Parathyroid adenoma (tissue), 2 donors: ENCODE results near the gene BNIPL.

Experiments used
- H2AFZ ChIP-seq: fragments of 300-600 bp; sonication (generic); one replicate; pipeline ENCODE4 v1.7.0; 2017; ENCODE audit warnings: antibody characterized with exemption, mild to moderate bottlenecking
- H3K27ac ChIP-seq: fragments of 300-600 bp; sonication (generic); one replicate; pipeline ENCODE4 v1.7.0; 2017
- H3K27me3 ChIP-seq: fragments of 300-600 bp; sonication (generic); one replicate; pipeline ENCODE4 v1.7.0; 2017; ENCODE audit warnings: low read length; ENCODE audit not compliant: control insufficient read depth, insufficient read depth
- H3K36me3 ChIP-seq: fragments of 300-600 bp; sonication (generic); one replicate; pipeline ENCODE4 v1.7.0; 2017; ENCODE audit warnings: low read length; ENCODE audit not compliant: control insufficient read depth, insufficient read depth
- H3K4me1 ChIP-seq: fragments of 300-600 bp; sonication (generic); one replicate; pipeline ENCODE4 v1.7.0; 2017; ENCODE audit warnings: control low read depth
- H3K4me2 ChIP-seq: fragments of 300-600 bp; sonication (generic); one replicate; pipeline ENCODE4 v1.7.0; 2017; ENCODE audit warnings: low read length
- H3K4me3 ChIP-seq: fragments of 300-600 bp; sonication (generic); one replicate; pipeline ENCODE4 v1.7.0; 2017; ENCODE audit warnings: low read depth, low read length
- H3K79me2 ChIP-seq: fragments of 300-600 bp; sonication (generic); one replicate; pipeline ENCODE4 v1.7.0; 2017; ENCODE audit warnings: control low read depth
- H3K9ac ChIP-seq: fragments of 300-600 bp; sonication (generic); one replicate; pipeline ENCODE4 v1.7.0; 2017; ENCODE audit warnings: mild to moderate bottlenecking
- H3K9me3 ChIP-seq: fragments of 300-600 bp; sonication (generic); one replicate; pipeline ENCODE4 v1.7.0; 2017; ENCODE audit warnings: low read length; ENCODE audit not compliant: control insufficient read depth
- TF ChIP-seq, protein P1 (sequence below): fragments of 300-600 bp; sonication (generic); IDR thresholded peaks from one replicate; pipeline ENCODE4 v1.7.0; 2017; ENCODE audit warnings: antibody characterized with exemption, mild to moderate bottlenecking
- donor health status: primary hyperparathyroidism.

The BNIPL gene, protein sequence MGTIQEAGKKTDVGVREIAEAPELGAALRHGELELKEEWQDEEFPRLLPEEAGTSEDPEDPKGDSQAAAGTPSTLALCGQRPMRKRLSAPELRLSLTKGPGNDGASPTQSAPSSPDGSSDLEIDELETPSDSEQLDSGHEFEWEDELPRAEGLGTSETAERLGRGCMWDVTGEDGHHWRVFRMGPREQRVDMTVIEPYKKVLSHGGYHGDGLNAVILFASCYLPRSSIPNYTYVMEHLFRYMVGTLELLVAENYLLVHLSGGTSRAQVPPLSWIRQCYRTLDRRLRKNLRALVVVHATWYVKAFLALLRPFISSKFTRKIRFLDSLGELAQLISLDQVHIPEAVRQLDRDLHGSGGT

DNA sequence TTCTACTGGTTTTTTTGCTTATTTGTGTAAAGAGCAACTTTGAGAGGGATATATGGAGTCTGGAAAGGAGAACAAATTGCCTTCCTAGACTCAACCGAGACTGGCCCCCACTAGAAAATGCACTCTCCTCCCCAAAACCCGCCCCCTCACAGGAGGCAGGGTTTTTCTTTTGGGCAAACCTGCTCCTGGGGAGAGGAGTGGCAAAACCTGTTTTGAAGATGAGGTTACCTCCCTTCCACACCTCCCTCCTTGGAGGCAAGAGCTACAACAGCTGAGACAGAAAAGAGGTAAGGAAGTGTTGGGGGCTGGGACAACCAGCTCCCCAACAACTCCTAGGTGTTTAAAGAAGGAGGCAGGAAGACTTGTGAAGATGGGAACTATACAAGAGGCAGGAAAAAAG, at the start of gene BNIPL:
TSS of gene BNIPL (plus strand) at position 231 of the 400 bp plus-strand sequence. CDS start at position 371, 140 bp downstream.
- Histone ChIP-seq H3K4me1 (no peaks in the 10 kb centered on the region), H3K36me3 (no peaks in the 10 kb centered on the region), H3K4me2 (peak within 1 kb of the TSS; percentile 66), H3K79me2 (no peaks in the 10 kb centered on the region), H3K27me3 (no peaks in the 10 kb centered on the region), H3K27ac (no peak within 1 kb of the TSS), H2AFZ (no peak within 1 kb of the TSS), H3K9me3 (no peaks in the 10 kb centered on the region), H3K9ac (no peak within 1 kb of the TSS), H3K4me3 (peak within 1 kb of the TSS; percentile 45)
- TF ChIP-seq, protein P1, sequence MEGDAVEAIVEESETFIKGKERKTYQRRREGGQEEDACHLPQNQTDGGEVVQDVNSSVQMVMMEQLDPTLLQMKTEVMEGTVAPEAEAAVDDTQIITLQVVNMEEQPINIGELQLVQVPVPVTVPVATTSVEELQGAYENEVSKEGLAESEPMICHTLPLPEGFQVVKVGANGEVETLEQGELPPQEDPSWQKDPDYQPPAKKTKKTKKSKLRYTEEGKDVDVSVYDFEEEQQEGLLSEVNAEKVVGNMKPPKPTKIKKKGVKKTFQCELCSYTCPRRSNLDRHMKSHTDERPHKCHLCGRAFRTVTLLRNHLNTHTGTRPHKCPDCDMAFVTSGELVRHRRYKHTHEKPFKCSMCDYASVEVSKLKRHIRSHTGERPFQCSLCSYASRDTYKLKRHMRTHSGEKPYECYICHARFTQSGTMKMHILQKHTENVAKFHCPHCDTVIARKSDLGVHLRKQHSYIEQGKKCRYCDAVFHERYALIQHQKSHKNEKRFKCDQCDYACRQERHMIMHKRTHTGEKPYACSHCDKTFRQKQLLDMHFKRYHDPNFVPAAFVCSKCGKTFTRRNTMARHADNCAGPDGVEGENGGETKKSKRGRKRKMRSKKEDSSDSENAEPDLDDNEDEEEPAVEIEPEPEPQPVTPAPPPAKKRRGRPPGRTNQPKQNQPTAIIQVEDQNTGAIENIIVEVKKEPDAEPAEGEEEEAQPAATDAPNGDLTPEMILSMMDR, result no peak

DNA sequence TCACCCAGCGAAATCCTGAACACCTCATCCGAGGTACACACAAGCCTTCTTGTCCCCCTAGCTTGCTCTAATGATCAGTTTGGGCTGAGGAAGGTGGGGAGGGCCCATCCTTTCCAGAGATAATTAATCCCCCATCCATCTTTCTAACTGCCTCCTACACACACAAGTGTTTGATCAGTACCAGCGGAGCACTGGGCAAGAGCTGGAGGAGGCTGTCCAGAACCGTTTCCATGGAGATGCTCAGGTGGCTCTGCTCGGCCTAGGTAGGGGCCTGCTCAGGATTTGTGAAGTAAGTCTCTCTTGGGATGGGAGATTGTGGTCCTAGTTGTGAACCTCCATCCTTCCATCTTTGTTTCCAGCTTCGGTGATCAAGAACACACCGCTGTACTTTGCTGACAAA, 48.5 kb upstream of the BNIPL start:
- Histone ChIP-seq H3K4me2 (peak overlapping the region; percentile 0), H2AFZ (peak overlapping the region; percentile 38)
- TF ChIP-seq, protein P1, result no peak

DNA sequence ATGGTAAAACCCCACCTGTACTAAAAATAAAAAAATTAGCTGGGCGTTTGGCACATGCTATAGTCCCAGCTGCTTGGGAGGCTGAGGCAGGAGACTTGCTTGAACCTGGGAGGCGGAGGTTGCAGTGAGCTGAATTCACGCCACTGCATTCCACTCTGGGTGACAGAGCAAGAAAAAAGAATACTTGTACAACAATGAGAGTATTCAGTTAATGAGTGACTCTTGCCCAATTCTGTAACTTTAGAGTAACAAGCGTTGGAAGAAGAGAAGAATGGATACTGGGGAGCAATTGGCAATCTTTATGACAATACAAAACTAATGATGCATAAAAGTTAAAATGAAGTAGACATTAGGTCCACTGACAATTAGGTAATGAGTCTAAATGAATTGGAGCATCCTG, 43.8 kb upstream of the BNIPL start:
- Histone ChIP-seq H3K4me3 (no peak overlapping the region), H3K4me2 (no peak overlapping the region), H3K27ac (no peak overlapping the region), H3K36me3 (no peaks in the 10 kb centered on the region), H2AFZ (no peak overlapping the region), H3K27me3 (no peaks in the 10 kb centered on the region), H3K9ac (no peak overlapping the region), H3K4me1 (peaks cover 7% of the 10 kb centered on the region), H3K9me3 (no peaks in the 10 kb centered on the region), H3K79me2 (no peaks in the 10 kb centered on the region)
- TF ChIP-seq, protein P1, result no peak

More for the DNA sequence above, 48.5 kb upstream of the BNIPL start:
- no peak overlapping the region for H3K4me3 ChIP-seq
- no peaks in the 10 kb centered on the region for H3K79me2 ChIP-seq
- no peaks in the 10 kb centered on the region for H3K27me3 ChIP-seq
- no peak overlapping the region for H3K9ac ChIP-seq
- peaks cover 10% of the 10 kb centered on the region for H3K4me1 ChIP-seq
- no peaks in the 10 kb centered on the region for H3K36me3 ChIP-seq
- no peaks in the 10 kb centered on the region for H3K9me3 ChIP-seq
- H3K27ac ChIP-seq, result peak overlapping the region; percentile 29

DNA sequence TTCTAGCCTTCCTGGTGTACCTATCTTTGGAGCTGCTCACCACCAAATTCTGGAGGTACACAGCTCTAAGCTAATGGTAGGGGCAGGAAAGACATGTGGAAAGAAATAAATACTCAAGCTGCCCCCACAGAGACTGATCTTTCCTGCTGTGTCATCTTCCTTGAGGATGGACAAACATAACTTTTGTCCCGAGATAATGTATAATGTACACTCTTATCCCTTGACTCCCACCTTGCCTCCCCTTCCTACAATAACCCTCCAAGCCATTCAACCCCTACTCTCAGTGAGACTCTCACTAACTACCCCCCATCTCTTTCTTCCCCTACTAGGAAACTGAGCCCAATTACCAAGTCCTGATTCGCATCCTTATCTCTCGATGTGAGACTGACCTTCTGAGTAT, 42.1 kb upstream of the BNIPL start:
- no peaks in the 10 kb centered on the region for H3K4me1 ChIP-seq
- no peaks in the 10 kb centered on the region for H3K9me3 ChIP-seq
- TF ChIP-seq, protein P1, result no peak
- no peak overlapping the region for H2AFZ ChIP-seq
- no peaks in the 10 kb centered on the region for H3K36me3 ChIP-seq
- no peak overlapping the region for H3K4me2 ChIP-seq
- no peaks in the 10 kb centered on the region for H3K79me2 ChIP-seq
- H3K27ac ChIP-seq, result no peak overlapping the region
- H3K9ac ChIP-seq, result no peak overlapping the region
- no peak overlapping the region for H3K4me3 ChIP-seq
- H3K27me3 ChIP-seq, result no peaks in the 10 kb centered on the region

DNA sequence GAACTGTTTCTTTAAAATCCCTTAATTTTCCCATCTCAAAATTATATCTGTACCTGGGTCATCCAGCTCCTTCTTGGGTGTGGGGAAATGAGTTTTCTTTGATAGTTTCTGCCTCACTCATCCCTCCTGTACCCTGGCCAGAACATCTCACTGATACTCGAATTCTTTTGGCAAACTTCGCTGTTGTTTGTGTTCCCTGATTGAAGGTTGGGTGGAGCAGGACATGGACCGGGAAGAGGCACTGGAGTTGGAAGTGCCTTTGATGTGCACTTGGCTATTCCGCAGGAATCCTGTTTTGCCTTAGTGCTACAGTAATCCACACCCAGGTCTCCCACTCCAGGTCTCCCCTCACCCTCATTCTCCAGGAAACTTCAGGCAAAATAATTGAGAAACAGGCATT, 40.9 kb upstream of the BNIPL start:
- Histone ChIP-seq H3K79me2 (no peaks in the 10 kb centered on the region), H3K4me1 (no peaks in the 10 kb centered on the region), H3K9me3 (no peaks in the 10 kb centered on the region), H3K27me3 (no peaks in the 10 kb centered on the region), H3K36me3 (no peaks in the 10 kb centered on the region), H3K4me3 (no peak overlapping the region), H3K9ac (no peak overlapping the region), H3K4me2 (no peak overlapping the region), H3K27ac (no peak overlapping the region), H2AFZ (no peak overlapping the region)
- TF ChIP-seq, protein P1, result no peak
